ENCODE data around the gene TMEM252.

The TMEM252 gene

DNA sequence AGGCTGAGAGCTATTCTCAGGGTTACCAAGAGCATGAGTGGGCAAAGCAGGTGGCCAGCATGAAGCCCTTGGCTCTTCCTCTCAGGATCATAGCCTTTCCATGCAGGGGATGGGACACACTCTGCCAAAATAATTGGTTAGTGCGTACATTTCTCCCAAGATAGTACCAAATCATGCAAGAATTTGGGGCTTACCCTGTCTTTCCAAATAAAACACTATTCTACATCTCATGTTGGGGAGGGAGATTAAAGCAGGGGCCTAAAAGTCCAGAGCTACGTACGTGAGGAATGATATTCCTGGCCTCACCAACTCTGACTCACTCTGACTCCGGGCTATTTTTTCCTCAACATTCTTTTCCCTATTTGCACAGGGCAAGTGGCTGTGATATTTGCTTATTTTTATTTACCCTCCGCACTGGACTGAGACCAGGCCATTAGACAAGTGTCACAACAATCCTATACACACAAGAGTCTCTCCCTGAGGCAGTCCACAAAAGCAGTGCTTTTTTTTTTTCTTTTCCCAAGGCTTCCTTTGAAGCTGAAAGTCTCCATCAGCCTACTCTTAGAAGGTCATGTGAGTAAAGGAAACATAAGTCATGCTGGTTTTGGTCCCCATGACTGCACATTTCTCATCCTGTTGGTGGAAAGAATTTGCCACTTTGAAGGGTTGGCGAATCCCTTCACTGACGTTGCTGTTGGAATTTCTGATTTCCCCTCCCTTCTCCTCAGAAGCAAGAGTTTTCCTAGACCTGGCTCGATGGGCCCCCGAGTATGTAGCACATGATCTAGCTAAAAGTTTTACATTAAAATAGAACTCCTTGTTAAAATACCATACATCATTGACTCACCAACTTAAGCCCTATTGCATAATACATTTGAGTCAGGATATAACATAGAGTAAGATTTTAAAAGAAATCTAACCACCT, 40.0 kb downstream of the TMEM252 start:
- DNase-seq (ENCODE audit: extremely low read depth in 1 of 2, low read depth in 1 of 2): no peak

DNA sequence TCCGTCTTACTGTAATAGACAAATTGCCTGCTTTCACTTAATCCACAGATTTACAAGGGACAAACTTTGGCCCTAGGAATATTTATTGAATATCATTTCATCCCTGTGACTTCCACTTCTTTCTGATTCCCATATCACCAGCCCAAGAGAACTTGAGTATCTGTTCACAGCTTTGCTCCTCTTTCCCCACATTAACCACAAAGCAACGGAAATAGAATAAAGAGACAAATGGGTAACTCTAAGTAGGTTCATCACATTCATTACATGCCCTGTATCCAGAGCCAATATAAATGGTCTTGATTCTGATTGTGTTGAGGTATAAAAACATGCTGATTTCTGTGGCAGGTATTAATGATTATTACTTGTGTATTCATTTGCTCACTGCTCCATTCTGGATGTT, 41.9 kb downstream of the TMEM252 start:
- DNase-seq (ENCODE audit: extremely low read depth in 1 of 2, low read depth in 1 of 2): no peak

DNA sequence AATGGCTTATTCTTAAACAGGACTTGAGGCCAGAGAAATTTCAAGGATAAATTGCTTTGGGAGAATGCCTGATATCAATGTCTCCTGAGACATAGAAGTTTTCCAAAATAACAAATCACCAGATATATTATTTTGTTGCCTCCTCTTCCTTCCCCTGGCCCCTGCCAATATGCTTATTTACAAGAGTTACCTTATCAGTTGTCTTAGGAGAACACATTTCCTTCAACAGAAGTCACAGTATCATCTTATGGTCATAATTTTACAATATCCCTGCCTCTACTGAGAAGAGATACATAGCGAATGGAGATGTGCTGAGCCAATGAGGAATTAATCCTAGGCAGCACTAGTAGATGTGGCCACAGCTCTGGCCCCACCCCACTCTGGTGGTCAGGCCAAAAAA, 43.1 kb downstream of the TMEM252 start:
- DNase-seq (ENCODE audit: extremely low read depth in 1 of 2, low read depth in 1 of 2): no peak

DNA sequence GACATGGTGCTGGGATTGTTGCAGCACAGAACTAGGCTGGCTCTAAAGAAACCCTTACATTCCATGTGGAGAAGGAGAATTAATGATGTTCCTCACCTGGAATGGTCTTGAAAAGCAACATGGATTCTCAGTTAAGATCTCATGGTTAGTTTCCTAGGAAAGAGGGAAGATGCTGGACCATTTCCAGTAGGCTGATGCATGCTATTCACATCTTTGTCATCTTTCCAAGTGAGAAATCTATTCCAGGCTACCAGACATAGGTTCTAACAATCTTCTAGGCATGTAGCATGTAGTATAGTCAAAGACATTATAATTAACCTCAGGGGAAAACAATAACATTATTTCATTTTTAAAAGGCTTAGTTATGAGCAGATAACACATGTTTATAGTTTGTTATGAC, 44.3 kb downstream of the TMEM252 start:
- DNase-seq (ENCODE audit: extremely low read depth in 1 of 2, low read depth in 1 of 2): no peak

DNA sequence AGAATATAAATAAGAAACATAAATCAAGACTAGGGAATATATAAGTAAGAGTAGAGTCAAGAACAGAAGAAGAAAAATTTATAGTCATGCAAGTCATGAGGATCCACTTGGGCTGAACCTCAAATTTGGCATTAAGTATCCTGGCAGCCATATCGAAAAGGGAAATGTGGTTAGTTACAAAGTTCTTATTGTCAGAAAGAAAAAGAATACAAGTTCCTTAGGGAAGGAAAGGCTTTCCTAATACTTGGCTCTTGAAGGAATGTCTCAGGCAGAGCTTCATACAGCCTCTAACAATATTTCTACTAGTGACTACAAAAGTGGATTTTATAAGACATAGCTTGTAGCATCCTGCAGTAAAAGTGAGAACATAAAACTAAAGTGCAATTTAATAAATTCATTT, 45.4 kb downstream of the TMEM252 start:
- no peak for DNase-seq (ENCODE audit: extremely low read depth in 1 of 2, low read depth in 1 of 2)

DNA sequence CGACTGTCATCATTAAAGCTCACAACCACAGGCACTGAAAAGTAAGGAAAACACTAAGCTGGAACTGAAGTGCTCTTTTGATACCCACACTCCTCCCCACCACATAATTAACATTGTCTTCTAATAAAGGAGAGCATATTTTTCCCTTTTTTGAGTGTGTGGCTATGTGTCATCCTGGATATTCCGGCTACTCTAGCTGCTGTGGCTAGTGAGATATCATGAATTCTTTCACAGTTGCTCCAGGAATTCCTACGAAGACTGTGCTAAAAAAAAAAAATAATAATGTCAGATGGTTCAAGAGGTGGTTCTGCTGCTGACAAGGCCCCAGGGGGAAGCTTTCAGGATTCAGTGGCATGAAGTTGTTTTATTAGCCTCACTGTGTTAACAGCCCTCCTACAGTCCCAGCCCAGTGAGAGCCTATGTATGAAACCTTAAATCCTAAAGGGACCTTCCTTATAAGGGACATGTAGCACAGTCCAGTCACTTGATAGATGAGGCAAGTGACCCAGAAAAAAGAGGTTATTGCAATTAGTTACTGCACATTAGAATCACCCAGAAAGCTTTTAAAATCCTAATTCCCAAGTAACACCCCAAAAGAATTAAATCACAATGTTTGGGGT, 46.6 kb downstream of the TMEM252 start:
- DNase-seq (ENCODE audit: extremely low read depth in 1 of 2, low read depth in 1 of 2): no peak

DNA sequence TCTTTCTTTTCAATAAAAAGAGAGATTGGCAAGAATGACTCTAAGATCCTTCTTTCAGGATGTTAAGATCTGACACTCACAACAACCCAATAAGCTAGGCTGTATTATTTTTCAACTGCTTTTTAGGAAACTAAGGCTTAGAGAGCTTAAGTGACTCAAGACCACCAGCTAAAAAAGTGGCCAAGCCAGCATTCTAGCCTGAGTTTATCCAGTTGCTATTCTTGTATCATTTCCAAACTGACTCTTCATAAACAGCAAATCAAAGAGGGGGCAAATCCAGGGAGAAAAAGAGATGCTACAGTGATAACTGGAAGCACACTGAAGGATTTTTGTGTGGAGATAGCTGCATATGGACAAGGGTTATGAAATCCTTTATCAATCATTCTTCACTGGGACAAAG, 47.1 kb downstream of the TMEM252 start:
- DNase-seq (ENCODE audit: extremely low read depth in 1 of 2, low read depth in 1 of 2): no peak

DNA sequence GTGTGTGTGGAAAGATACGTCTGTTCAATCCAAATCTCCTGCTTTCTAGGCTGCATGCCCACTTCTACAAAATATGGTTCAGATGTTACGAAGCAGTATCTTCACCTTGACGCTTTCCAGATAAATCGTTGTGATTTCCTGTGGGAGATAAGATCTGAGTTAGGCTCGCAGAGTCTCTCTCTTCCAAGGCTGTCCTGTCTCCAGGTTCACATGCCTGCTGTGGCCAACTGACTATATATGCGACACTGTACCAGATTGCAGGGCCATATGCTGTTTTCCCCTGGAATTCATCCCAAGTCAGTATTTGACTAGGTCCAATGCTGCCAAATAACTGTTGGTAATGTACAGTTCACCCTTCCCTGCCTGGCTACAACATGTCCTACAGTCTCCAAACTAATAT, 47.9 kb downstream of the TMEM252 start:
- DNase-seq (ENCODE audit: extremely low read depth in 1 of 2, low read depth in 1 of 2): no peak

DNA sequence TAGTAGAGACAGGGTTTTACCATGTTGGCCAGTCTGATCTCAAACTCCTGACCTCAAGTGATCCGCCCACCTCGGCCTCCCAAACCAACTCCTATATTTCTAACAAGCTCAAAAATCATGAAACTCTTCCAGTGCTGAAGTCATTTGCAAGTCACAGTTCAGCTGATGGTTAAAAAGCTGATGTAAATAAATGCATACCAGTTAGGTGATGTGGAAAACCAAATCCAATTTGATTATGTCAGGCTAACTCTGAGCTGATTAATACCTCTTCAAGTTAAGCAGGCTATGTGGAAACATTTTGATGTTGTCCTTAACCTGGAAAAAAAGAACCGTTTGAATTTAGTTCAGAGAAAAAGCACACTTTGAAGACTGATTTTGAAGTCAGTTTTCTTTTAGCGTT, 51.0 kb downstream of the TMEM252 start:
- DNase-seq (ENCODE audit: extremely low read depth in 1 of 2, low read depth in 1 of 2): no peak

DNA sequence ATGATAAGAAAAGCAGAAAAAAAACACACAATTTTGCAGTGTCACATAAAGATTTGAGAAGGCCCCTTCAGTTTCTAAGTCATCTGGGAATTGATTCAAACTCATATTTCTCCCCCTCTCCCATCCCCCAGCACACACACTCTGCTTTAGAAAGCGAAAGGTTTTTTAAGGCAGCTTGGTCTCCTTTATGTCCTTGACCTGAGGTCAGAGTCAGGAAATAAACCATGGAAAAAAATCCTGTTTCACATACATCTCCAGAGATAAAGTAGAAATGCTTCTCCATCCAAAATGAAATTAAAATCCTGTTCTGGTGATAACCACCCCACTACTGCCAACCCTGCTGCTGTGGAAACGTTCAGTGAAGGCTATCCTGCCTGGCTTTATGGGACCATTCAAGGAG, 52.6 kb downstream of the TMEM252 start:
- DNase-seq (ENCODE audit: extremely low read depth in 1 of 2, low read depth in 1 of 2): no peak
